NOMO-1 treated with DMSO at 0.1 percent for 48 hours (cell line): Measurements from ENCODE around the gene ST6GALNAC3.

Experiments used
- DNase-seq: peaks from one replicate; lab custom pipeline; 2025; ENCODE audit not compliant: unreplicated experiment; lab: John Stamatoyannopoulos, UW

The ST6GALNAC3 gene

GRCh38 chr1:76491737-76492136, 417.2 kb downstream of the ST6GALNAC3 start:
- no peak for DNase-seq

DNA sequence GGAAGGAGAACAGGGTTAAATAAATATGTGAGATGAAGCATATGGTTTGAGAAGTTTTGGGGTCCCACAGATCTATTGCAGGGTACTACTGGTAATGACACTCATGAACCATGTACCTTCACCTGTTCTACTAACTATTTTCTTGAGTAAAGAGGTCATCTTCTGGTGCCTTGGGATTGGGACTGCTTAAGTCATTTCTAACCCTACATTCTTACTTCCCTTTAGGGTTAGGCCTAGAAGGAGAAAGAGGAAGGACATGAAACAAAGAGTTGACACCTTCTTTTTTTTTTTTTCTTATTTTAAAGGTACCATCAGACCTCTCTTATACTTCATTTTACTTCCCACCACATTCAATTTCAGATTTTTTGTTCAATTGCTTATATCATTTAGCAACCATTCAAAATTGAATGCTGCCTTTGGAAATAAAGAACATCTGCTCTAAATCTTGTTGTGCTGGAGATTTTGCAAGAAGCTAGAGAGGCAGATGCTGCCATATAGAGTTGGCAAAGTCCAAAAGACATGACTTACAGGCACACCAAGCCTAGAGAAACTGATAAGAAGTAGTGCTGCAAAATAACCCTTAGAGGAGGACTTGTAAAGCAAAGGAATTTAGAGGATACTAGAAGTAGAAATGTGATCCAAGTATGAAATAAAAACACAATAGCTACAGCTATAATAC, 418.3 kb downstream of the ST6GALNAC3 start:
- DNase-seq, result peak; percentile 37

GRCh38 chr1:76494807-76495206, 420.3 kb downstream of the ST6GALNAC3 start:
- DNase-seq, result no peak

DNA sequence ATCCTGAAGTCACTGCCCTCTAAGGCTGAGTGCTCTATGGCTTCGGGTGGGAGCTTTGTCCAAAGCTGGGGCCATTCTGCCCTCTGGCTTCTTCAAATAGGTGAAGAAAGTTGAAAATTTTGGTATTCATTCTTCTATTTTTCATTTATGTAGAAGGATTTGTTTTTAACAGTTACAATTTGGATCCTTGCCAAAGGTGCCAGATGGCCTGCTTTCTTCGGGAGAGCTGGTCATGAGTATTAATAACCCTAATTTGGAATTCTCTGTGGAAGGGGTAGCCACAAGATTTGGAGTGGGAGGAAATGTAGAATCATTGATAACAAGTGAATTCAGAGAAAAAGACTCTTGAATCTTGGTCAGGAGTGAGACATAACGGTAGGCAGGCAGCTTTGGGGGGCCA, 422.3 kb downstream of the ST6GALNAC3 start:
- no peak for DNase-seq

- DNase-seq, result no peak
Measured at GRCh38 chr1:76500116-76500515, 425.6 kb downstream of the ST6GALNAC3 start.

GRCh38 chr1:76501136-76501535, 426.6 kb downstream of the ST6GALNAC3 start:
- DNase-seq, result no peak

- DNase-seq, result peak; percentile 55
Measured at GRCh38 chr1:76501586-76502219, 427.2 kb downstream of the ST6GALNAC3 start.

DNA sequence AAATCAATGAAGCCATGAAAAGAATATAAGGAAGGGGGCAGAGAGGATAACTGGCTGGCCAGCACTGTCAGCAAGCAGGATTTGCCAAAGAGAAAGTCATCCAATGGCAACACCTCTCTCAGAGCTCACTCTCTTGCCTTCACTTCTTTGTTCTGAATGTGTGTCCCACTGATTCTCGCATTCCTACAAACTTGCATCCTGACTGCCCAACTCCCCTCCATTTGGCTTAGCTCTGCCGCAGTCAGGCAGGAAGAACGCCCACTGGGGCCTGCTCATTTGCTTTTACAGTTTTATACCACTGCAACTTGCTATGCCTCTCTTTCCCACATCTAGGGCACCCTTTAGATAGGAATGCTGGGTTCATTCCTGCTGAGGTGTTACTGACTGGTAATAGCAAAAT, 428.6 kb downstream of the ST6GALNAC3 start:
- no peak for DNase-seq

DNA sequence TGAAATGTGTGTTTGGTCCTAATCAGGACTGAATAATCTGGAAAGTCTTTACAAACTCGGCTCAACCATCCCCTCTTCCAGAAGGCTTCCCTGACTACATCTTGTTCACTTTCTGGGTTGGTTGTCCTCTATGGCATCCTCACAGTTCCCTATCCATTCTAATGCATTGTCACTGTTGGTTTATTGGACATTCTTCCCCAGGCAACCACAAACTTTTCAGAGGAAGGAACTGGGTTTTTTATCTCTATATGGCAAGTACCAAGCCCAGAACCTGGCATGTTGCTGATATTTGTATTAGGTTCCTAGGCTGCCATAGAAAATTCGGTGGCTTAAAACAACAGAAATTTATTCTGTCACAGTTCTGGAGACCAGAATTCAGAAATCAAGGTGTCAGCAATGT, 429.2 kb downstream of the ST6GALNAC3 start:
- DNase-seq, result no peak

- no peak for DNase-seq
Measured at GRCh38 chr1:76507376-76507775, 432.8 kb downstream of the ST6GALNAC3 start.

DNA sequence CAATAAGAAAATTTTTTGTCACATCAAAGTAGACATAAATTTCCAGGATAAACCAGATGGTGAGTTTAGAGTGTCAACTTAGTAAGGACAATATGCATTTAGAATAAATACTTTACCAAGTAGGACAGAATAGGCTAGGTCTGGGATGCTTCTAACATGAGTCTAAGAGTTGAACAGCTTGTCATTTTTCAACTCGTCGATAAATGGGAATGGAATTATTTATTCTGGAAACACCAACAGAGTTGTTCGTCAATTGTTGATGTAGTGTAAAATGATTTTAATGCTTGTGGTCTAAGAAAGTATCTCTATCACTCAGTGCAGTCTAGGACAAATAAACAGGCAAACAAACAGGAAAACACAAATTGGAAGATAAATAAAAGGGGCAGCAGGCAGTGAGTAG, 434.3 kb downstream of the ST6GALNAC3 start:
- no peak for DNase-seq

DNA sequence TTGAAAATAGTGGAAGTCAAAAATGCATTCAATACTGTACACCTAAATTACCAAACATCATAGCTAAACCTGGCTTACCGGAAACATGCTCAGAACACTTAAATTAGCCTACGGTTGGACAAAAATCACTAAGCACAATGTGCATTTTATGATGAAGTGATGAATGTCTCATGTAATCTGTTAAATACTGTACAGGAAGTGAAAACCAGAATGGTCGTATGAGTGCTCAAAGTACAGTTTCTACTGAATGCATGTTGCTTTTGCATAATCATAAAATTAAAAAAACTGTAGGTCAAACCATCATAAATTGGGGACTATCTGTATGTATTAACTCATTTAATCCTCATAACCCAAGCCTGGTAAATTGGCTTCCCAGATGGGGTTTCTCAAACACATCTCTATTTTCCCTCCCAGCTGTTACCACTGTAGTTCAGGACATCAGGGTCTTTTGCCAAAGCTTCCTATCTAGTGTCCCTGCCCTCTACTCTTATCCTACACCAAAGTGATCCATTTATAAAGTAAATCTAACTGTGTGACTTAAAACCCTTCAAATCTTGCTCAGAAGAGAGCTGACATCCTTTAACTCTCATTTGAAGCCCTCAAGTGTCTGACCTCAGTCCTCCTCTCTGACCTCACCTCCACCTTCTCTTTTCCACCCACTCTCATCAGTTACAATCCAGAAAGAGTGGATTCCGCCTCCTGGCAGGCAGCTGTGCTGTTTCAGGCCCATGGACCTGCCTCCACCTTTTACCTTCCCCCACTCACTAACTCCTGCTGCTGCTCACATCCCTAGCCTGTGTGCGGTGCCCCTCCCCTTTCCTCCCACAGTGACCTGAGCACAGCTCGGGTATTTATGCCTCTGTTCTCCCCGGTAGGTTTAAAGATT, 436.4 kb downstream of the ST6GALNAC3 start:
- DNase-seq, result no peak

DNA sequence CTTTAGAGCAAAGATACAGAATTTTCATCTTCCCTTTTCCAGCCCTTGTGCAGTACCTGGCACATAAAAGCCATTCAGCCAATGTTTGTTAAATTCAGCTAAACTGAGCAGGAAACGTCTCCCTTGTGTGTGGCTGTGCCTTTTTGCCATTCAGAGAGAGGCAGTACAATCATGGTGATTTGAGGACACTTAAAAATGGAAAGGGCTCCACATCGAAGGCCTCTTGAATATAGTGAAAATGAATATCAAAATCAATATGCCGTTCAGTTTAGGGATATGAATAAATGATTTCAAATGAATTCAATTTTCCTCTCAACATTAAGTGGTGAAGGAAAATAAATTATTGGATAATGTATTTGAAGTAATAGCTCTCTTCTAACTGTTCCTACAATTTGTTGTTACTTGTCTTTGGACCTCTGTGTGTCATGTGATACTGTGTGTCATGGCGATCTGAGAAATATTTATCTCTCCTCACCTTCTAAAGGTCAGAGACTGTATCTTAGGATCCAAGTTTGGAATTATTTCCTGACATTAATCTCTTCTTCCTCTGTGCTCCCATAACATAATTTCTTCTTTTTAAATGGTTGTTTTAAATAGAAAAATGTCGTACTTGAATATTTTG, 437.1 kb downstream of the ST6GALNAC3 start:
- DNase-seq, result no peak

GRCh38 chr1:76530953-76531352, 456.4 kb downstream of the ST6GALNAC3 start:
- DNase-seq, result no peak

GRCh38 chr1:76541618-76542017, 467.1 kb downstream of the ST6GALNAC3 start:
- DNase-seq, result no peak

GRCh38 chr1:76542359-76542758, 467.8 kb downstream of the ST6GALNAC3 start:
- no peak for DNase-seq

DNA sequence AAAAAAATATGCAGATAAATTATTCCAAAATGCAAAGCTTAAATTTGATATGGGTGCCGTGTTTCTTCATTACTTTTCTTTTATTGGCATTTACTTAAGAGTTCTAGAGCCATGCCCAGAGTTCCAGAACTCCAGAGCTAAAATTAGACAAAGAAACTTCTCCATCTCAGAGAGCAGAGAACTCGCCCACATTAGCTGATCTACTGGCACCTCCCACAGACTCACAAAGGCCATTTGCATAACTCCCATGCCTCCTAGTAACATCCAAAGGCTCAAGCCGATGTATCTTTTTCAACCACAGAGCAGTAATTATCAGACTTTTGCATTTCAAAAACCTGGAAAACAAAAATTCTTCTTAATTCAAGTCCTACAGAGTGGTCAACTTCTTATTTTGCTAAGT, 468.9 kb downstream of the ST6GALNAC3 start:
- no peak for DNase-seq

DNA sequence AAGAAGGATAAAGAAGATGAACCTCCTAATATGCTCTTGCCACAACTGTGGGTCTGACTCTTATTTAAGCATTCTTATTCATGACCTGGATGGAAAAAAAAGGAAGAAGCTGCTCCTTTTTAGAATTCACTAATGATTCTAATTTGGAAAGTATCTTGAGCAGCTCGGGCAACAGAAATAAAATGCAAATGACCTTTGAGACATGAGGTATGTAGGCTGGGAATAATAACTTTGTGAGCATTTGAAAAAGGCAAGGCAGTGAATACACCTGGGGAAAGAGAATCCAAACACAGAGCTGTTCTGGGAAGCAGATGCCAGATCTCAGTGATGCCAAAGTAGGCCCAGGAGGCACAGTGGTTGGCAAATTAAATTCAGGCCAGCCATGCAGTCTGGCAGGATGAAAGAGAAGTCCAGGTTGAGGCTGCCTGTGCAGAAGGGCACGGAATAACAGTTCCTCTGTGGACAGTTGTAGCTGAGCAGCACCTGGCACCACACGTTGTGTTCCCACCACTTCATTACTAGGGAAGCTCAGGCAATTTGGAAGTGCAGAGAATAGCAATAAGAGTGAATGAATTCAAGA, 471.9 kb downstream of the ST6GALNAC3 start:
- no peak for DNase-seq

- DNase-seq, result no peak
Measured at GRCh38 chr1:76547916-76548315, 473.4 kb downstream of the ST6GALNAC3 start.

DNA sequence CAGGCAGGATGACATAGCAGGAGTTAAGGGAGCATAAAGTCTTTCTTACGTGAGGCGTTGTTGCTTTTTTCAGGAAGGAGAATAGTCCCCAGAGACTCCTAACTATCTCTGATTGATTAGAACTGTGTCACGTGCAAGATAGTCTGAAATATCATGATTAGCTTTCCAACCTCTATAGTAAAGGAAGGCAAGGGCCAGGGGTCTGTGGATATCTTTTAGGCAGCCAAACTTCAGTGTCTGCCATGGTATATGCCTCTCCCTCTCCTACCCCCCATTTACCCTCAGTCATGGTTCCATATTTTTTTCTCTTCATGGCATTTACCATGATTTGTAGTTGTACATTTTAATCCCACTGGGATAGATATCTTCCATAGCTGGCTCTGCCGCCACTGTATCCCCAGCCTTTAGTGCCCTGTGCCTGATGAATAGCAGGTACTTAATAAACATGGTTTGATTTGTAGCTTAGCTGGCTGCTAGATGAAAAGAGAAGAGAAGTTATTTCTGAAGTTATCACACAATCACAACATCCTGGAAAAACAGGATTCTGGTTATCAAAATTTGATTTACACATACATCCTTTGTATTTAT, 474.1 kb downstream of the ST6GALNAC3 start:
- DNase-seq, result no peak

DNA sequence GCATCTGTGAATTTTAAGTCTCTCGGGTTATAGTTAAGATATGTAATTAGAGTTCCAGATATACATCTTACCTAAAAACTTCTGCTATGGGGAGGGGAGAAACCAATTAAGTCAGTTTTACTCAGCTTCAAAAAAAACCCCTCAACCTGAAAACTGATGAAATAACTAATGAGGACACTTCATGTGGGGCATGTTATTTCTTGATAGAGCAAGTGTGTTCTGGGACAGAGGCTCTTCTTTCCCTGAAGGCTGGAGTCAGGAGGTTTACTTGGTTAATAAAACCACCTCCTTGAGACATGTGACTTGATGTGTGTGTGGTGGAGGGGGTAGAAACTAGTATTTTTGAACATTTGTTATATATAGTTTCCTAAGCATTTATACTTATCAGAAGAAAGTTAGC, 479.7 kb downstream of the ST6GALNAC3 start:
- DNase-seq, result no peak
